AG20443 (cell line): ENCODE measurements around the gene SLC27A1.
A peak's percentile ranks its signal among the peaks of the same experiment; 100 is the strongest.
"Not testable (repeated sequence)": the region's sequence is repeated elsewhere in the genome, so short reads cannot be mapped to it uniquely, and the experiment has no call there.

Experiments
- DNase-seq: peaks from one replicate; pipeline ENCODE4 v3.0.0; 2012; ENCODE audit warnings: low spot score, mixed read lengths

The SLC27A1 gene

DNA sequence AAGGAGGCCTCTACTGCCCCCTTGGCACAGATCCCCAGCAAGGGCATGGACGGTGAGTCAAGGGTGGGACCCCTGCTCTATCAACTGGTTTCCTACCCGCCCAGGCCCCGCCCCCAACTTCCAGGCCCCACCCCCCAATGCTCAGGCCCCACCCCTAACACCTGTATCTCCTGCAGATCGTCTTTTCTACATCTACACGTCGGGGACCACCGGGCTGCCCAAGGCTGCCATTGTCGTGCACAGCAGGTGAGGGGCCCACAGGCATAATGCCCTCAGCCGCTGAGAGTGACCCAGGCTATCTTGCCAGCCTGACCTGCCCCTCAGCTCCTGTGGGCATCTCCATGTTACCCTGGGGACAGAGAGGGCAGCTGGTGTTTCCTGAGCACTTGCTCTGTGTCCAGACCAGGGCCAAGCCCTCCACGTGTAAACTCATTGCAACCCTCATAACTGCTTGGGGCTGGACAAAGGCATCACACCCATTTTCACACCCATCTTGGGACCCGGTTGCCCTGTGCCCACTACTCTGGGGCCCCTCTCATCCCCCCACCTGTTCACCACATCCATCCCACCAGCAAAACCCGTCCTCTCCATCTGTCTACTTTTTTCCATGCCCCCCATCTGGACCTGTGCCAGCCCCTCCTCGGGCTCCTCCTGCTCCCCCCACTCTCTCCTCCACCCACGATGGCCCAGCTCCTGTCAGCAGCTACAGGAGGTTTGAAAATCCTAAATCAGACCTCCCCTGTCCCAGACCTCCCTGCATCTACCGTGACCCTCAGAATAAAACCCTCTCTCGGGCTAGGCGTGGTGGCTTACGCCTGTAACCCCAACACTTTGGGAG, 17.2 kb downstream of the SLC27A1 start:
- no peak for DNase-seq

DNA sequence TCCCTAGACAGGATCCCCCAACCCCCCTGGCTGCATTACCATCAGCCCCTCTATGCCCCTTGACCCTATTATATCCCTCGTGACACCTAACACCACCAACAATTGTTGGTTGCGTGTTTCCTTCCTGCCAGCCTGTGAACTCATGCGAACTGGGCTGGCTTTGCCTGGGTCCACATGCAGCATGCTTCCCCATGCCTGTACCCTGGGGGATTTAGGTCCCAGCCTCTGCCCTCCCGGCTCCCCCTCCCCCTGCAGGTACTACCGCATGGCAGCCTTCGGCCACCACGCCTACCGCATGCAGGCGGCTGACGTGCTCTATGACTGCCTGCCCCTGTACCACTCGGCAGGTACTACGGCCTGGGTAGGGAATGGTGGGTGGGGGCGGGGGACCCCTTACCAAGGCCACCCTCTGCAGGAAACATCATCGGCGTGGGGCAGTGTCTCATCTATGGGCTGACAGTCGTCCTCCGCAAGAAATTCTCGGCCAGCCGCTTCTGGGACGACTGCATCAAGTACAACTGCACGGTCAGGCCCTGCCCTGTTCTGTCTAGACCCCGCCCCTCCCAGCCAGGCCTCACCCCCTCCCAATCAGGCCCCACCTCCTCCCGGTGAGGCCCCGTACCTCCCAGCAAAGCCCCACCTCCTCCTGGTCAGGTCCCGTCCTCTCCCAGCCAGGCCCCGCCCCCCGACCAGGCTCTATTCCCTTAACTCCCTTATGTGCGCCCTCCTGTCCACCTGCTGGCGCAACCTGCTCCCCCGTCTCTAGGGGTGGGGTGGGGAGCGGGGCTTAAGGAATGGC, 18.5 kb downstream of the SLC27A1 start:
- no peak for DNase-seq

DNA sequence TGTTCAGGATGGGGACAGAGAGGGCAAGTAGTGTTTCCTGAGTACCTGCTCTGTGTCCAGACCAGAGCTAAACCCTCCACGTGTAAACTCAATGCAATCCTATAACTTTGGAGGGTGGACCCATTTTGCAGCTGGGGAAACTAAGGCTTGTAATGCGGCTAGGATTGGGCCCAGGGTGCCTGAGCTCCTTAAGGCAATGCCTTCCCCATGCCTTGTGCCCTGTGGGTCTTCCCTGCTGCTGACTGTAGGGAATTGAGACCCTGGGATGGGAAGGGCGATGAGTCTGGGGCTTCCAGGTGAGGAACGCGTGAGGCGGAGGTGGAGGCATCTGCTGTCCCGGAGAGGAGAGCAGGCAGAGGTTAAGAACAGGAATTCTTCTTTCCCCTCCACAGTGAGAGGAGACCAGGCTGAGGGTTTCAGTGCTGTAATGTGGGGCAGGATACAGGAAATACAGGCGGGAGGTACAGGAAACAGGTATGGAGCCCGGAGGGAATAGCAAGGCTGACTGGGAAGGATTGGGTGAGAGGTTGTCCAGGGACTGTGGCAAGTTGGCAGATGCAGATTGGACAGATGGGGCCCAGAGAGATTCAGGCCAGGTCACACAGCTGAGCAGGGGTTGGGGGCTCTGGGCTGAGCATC, 19.2 kb downstream of the SLC27A1 start:
- no peak for DNase-seq

DNA sequence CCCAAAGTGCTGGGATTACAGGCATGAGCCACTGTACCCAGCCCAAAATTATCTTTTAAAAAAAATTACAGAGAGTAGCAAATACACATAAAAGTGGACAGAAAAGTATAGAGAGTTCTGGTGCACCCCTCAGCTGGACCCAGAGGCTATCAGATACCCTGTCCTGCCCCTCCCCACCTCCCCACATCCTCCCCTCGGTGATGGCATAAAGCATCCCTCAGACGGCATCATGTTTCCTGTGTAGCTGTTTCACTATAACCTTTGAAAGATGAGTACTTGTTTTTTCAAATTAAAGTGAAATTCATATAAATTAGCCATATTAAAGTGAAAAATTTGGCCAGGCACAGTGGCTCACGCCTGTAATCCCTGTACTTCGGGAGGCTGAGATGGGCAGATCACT, 20.1 kb downstream of the SLC27A1 start:
- DNase-seq: no peak

DNA sequence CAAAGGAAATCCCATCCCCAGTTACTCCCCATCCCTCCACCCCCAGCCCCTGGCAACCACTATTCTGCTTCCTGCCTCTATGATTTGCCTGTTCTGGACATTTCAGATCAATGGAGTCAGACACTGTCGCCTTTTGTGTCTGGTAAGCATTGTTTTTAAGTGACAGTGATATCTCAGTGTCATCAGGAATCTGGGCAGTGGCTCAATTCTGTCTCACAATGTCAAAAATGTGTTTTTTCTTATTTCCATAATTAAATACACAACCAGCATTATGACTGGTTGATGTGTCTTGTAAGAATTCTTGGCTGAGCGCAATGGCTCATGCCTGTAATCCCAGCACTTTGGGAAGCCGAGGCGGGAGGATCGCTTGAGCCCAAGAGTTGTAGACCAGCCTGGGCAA, 21.0 kb downstream of the SLC27A1 start:
- DNase-seq: peak; percentile 25

DNA sequence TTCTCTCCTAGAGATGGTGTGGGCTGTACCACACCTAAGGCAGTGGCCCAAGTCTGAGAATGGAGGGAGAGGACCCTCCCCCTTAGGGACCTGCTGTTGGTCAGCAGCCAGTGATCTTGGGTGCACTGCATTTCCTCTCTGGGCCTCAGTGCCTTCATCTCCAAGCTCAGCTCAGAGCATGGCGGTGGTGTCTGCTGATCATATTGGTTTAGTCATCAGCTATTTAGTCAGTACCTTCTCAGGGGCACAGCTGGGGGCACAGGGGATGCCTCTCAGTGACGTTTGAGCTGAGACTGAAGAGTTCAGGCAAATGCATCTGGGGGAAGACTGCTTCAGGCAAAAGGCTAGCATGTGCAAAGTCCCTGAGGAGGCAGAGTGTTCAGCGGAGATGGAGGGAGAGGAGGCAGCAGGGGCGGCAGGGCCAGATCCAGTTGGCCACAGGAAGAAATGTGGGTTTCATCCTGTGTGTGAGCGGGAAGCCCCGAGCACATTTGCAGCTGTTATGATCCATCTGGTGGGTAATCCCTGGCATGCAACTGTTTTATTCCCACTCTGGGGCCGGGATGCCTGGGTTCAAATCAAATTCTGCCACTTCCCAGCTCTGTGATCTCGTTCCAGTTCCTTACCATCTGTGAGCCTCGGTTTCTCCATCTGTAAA, 25.4 kb downstream of the SLC27A1 start:
- DNase-seq: no peak

DNA sequence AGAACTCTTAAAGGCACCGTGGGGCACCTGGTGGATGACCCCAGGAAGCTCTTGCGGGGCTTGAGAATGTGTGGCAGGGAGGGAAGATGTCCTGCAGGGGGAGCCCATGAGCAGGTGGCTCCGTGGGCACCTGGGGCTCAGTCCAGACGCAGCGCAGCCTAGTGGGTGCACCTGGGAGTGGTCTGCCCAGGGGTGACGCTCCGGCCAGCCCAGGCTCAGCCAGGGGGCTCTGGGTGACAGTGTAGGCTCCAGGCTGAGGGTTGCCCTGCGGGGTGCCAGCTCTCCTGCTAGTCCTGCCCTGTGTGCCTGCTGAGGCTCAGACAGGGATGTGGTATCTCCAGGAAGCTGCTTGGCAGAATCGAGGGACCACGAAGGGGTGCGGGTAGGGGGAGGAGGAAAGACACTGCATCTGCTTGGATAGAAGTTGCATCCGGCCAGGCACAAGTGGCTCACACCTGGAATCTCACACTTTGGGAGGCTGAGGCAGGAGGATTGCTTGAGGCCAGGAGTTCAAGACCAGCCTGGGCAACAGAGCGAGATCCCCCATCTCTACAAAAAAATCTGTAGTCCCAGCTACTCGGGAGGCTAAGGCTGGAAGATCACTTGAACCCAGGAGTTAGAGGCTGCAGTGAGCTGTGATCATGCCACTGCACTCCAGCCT, 26.1 kb downstream of the SLC27A1 start:
- DNase-seq: peak; percentile 75

DNA sequence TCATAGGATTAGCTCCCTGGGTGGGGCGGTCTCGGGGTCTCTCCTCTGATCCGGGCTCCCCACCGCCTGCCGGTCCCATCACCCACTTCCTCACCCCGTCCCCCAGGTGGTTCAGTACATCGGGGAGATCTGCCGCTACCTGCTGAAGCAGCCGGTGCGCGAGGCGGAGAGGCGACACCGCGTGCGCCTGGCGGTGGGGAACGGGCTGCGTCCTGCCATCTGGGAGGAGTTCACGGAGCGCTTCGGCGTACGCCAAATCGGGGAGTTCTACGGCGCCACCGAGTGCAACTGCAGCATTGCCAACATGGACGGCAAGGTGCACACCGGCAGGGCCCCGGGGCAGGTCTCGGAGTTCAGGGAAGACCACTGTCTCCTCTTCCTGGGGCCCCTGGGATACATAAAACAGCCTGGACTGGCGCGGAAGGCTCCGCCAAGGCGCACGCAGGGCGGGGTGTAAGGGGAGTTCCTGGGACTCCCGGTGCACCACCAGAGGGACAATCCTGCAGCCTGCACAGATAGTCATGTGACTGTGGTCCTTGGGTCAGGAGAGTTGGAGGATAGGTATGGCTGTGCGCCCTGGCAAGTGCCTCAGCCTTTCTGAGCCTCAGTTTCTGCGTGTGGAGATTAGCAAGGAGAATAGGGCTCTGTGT, 26.9 kb downstream of the SLC27A1 start:
- no peak for DNase-seq

DNA sequence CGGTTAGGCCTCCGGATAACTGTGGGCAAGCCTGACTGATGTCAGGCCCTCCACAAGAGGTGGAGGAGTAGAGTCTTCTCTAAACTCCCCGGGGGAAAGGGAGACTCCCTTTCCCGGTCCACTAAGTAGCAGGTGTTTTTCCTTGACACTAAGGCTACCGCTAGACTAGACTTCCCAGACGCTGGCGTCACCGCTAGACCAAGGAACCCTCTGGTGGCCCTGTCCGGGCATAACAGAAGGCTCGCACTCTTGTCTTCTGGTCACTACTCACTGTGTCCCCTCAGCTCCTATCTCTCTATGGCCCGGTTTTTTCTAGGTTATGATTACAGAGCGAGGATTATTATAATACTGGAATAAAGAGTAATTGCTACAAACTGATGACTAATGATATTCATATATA, 28.7 kb downstream of the SLC27A1 start:
- not testable (repeated sequence) for DNase-seq

DNA sequence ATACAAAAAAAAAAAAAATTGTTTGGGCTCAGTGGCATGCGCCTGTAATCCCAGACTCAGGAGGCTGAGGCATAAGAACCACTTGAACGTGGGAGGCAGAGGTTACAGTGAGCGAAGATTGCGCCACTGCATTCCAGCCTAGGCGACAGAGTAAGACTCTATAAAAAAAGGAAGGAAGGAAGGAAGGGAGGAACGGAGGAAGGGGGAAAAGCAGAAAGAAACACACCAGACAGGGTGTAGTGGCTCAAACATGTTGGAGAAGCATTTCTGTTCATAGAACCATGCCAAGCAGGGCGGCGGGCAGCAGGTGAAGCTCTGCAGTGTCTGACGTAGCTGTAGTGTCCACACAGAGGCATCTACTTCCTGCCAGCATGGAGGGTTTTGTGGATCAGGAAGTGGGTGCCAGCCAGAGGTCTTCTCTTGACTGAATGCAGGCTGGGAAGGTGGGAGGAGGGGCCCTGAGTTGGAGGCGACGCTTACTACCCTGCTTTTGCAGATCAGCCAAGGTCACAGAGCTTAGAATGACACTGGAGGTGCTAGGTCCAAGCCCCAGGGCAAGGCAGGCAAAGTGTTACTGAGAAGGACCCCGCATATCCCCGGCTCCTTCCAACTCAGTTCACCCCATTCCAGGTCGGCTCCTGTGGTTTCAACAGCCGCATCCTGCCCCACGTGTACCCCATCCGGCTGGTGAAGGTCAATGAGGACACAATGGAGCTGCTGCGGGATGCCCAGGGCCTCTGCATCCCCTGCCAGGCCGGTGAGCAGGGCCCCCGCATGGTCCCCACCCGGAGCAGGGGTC, 29.5 kb downstream of the SLC27A1 start:
- DNase-seq: no peak

DNA sequence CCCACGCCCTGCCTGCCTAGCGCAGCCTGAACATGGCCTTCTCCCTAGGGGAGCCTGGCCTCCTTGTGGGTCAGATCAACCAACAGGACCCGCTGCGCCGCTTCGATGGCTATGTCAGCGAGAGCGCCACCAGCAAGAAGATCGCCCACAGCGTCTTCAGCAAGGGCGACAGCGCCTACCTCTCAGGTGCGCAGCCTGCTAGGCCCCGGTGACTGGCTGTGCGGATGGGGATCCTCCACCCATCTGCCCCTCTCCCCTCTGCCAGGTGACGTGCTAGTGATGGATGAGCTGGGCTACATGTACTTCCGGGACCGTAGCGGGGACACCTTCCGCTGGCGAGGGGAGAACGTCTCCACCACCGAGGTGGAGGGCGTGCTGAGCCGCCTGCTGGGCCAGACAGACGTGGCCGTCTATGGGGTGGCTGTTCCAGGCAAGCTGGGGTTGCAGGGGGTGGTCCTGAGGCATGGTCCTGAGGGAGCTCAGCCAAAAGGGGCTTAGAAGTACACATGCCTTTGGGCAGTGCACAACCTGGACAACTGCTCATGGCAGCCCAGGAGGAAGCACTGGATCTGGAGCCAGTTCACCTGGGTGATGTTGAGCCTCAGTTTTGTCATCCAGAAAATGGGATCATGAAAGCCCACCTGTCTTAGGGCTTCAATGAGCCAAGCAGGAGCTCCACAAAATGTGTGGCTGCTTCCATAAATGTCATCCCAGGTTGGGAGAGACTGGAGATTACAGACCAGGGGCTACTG, 30.3 kb downstream of the SLC27A1 start:
- no peak for DNase-seq

DNA sequence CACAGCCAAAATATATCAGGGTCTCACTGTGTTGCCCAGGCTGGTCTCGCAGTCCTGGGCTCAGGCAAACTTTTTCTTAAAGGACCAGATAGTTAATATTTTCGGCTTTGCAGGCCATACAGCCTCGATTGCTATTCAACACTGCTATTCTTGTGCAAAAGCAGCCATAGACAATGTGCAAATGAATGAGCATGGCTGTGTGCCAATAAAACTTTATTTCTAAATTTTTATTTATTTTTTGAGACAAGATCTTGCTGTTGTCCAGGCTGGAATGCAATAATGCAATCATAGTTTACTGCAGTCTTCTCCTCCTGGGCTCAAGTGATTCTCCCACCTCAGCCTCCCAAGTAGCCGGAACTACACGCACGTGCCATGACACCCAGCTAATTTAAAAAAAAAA, 32.9 kb downstream of the SLC27A1 start:
- DNase-seq: no peak

DNA sequence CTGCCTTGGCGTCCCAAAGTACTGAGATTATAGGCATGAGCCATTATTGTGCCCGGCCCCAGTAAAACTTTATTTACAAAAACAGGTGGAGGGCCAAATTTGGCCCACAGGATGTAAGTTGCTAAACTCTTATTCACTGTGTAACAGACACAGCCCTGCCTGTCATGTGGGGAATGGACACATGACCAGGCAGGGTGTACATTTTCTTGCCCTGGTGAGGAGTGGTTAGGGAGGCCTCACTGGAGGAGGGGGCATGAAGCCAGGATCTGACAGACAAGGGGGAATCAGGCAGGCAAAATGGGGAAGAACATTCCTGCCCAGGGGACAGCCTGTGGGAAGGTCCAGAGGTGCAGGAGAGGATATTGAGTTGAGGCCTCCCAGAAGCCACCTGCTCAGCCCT, 33.7 kb downstream of the SLC27A1 start:
- DNase-seq: no peak

DNA sequence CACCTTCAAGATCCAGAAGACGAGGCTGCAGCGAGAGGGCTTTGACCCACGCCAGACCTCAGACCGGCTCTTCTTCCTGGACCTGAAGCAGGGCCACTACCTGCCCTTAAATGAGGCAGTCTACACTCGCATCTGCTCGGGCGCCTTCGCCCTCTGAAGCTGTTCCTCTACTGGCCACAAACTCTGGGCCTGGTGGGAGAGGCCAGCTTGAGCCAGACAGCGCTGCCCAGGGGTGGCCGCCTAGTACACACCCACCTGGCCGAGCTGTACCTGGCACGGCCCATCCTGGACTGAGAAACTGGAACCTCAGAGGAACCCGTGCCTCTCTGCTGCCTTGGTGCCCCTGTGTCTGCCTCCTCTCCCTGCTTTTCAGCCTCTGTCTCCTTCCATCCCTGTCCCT, 34.1 kb downstream of the SLC27A1 start:
- DNase-seq: no peak

DNA sequence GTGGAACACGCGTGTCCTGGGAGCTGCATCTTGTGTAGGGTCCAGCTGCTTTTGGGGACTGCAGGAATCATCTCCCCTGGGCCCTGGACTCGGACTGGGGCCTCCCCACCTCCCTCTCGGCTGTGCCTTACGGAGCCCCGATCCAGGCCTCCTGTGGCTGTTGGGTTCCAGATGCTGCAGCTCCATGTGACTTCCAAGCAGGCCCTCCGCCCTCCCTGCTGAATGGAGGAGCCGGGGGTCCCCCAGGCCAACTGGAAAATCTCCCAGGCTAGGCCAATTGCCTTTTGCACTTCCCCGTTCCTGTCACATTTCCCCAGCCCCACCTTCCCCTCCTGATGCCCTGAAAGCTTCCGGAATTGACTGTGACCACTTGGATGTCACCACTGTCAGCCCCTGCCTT, 34.9 kb downstream of the SLC27A1 start:
- no peak for DNase-seq

DNA sequence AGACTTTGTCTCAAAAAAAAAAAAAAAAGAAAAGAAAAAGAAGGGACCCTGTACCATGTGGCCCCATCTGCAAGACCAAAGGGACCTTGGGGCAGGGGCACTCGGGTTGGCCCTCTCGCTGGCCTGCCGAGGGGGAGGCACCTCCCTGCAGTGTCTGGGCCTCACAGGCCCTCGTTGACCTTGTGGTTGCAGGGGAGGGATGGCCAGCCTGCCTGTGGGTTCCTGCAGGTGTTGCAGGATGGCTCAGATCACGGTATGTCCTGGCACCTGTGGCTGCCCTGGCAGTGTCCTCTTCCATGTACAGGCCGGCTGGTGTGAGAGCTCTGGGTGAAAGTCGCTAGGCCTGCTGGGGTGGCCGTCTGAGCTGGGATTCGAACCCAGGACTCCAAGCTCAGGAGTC, 36.4 kb downstream of the SLC27A1 start:
- no peak for DNase-seq

DNA sequence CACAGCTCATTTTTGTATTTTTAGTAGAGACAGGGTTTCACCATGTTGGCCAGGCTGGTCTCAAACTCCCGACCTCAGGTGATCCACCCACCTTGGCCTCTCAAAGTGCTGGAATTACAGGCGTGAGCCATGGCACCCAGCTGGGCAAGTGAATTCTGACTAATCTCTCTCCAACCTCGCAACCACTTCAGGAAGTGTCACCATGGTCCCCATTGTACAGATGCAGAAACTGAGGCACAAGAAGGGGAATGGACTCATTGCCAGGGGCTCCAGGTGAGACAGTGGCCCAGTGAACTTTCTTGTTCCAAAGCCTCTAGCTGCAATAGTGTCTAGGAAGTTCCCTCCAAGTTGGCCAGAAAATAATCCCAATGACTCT, 38.2 kb downstream of the SLC27A1 start:
- not testable (repeated sequence) for DNase-seq

DNA sequence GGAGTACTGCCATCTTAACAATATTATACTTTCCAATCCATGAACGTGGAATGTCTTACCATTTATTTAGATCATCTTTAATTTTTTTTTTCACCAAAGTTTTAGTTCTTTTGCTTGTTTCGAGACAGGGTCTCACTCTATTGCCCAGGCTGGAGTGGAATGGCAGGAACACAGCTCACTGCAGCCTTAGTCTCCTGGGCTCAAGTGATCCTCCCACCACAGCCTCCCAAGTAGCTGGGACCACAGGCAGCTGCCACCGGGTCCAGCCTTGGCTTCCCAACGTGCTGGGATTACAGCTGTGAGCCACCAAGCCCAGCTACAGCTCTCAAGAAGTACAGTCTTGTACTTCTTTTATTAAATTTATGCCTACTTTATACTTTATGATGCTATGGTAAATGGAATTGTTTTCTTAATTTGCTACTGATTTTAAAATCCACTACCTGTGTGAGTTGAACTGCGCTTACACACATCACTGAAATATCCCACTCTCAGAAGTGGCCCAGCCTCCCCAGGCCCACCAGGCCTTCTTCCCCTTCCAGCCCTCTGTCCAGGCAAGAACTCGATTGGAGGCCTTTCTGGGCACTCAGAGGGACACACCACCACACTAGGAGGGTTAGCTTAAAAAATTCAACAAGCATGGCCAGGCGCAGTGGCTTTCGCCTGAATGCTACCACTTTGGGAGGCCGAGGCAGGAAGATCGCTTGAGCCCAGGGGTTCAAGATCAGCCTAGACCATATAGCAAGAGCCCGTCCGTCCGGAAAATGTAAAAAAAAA, 40.1 kb downstream of the SLC27A1 start:
- DNase-seq: no peak
